GM23338 (cell line): ENCODE data around the gene SCP2. TPM values are rescaled to one million over a fixed set of nuclear protein-coding genes. Genes with fewer than 3 reads are reported as not detected.

Experiments used
- ATAC-seq: fragments of 200-7000 bp; cut with Tn5 transposase; 3 replicates; pipeline ENCODE4 v1.9.1; 2020
- DNase-seq: peaks from one replicate; pipeline ENCODE4 v3.0.0-alpha.2; 2015; ENCODE audit warnings: low spot score
- H2AFZ ChIP-seq: fragments of 200-600 bp; sonication (generic); 2 replicates; pipeline ENCODE4 v1.8.0; 2016; ENCODE audit warnings: antibody characterized with exemption, mild to moderate bottlenecking, moderate library complexity
- H3F3A ChIP-seq: fragments of 200-600 bp; sonication (generic); replicated peaks from 2 replicates; pipeline ENCODE4 v1.8.0; 2017; ENCODE audit warnings: antibody characterized with exemption, mixed run types, low read depth
- H3K27ac ChIP-seq: fragments of 200-600 bp; sonication (generic); 2 replicates; pipeline ENCODE4 v1.6.1; 2016; ENCODE audit warnings: low read depth
- H3K27me3 ChIP-seq: fragments of 200-600 bp; sonication (generic); 2 replicates; pipeline ENCODE4 v1.8.0; 2016; ENCODE audit warnings: mild to moderate bottlenecking, mixed run types, moderate library complexity; ENCODE audit not compliant: insufficient read depth
- H3K36me3 ChIP-seq: fragments of 200-600 bp; sonication (generic); 2 replicates; pipeline ENCODE4 v1.8.0; 2016; ENCODE audit warnings: mild to moderate bottlenecking; ENCODE audit not compliant: insufficient read depth
- H3K4me1 ChIP-seq: fragments of 200-600 bp; sonication (generic); 2 replicates; pipeline ENCODE4 v1.8.0; 2016; ENCODE audit warnings: mild to moderate bottlenecking, moderate library complexity; ENCODE audit not compliant: insufficient read depth
- H3K4me2 ChIP-seq: fragments of 200-600 bp; sonication (generic); 2 replicates; pipeline ENCODE4 v1.7.1; 2017; ENCODE audit warnings: mixed run types
- H3K4me3 ChIP-seq: fragments of 200-600 bp; sonication (generic); 2 replicates; pipeline ENCODE4 v1.6.1; 2016; ENCODE audit warnings: mixed run types
- H3K79me2 ChIP-seq: fragments of 200-600 bp; sonication (generic); replicated peaks from 2 replicates; pipeline ENCODE4 v1.8.0; 2017; ENCODE audit warnings: mild to moderate bottlenecking; ENCODE audit not compliant: insufficient read depth
- H3K9me2 ChIP-seq: fragments of 200-600 bp; sonication (generic); 2 replicates; pipeline ENCODE4 v1.8.0; 2017; ENCODE audit not compliant: insufficient read depth
- H4K20me1 ChIP-seq: fragments of 200-600 bp; sonication (generic); replicated peaks from 2 replicates; pipeline ENCODE4 v1.8.0; 2017; ENCODE audit warnings: mild to moderate bottlenecking; ENCODE audit not compliant: insufficient read depth
- H3K27ac Mint-ChIP-seq: 2 replicates; pipeline ENCODE4 v1.8.0; 2020; ENCODE audit warnings: inconsistent platforms, mild to moderate bottlenecking, moderate library complexity, mixed read lengths
- H3K27me3 Mint-ChIP-seq: 3 replicates; pipeline ENCODE4 v1.8.0; 2022; ENCODE audit warnings: low read depth, mild to moderate bottlenecking, moderate library complexity, mixed read lengths, inconsistent platforms; ENCODE audit not compliant: insufficient read depth, poor library complexity
- H3K36me3 Mint-ChIP-seq: 3 replicates; pipeline ENCODE4 v1.8.0; 2021; ENCODE audit warnings: low read depth, mild to moderate bottlenecking, inconsistent platforms, moderate library complexity, mixed read lengths
- H3K4me1 Mint-ChIP-seq: 3 replicates; pipeline ENCODE4 v1.8.0; 2020; ENCODE audit warnings: mild to moderate bottlenecking, inconsistent platforms, mixed read lengths
- H3K4me3 Mint-ChIP-seq: 3 replicates; pipeline ENCODE4 v1.8.0; 2021; ENCODE audit warnings: moderate library complexity, mild to moderate bottlenecking, inconsistent platforms, mixed read lengths
- H3K9me3 Mint-ChIP-seq: 3 replicates; pipeline ENCODE4 v1.8.0; 2020; ENCODE audit warnings: moderate library complexity, mild to moderate bottlenecking, inconsistent platforms, mixed read lengths
- CREB1 ChIP-seq: fragments of 250-450 bp; sonication (Bioruptor Pico); IDR thresholded peaks from 2 replicates; pipeline ENCODE4 v1.5.0; 2020; ENCODE audit warnings: low read depth, mild to moderate bottlenecking, moderate library complexity
- CTCF ChIP-seq, 2 experiments: fragments of 200-600 bp in 1 of 2; sonication (generic) in 1 of 2; conservative IDR thresholded peaks; 2 replicates each; pipeline versions ENCODE4 v1.5.1 to v1.6.1; 2016 to 2017; ENCODE audit warnings: antibody characterized with exemption in 2 of 2, low read depth in 2 of 2, mild to moderate bottlenecking in 2 of 2, moderate library complexity in 1 of 2
- ETS1 ChIP-seq: IDR thresholded peaks from 2 replicates; pipeline ENCODE4 v1.6.1; 2016; ENCODE audit warnings: antibody characterized with exemption
- EZH2 ChIP-seq: fragments of 200-600 bp; sonication (generic); IDR thresholded peaks from one replicate; pipeline ENCODE4 v1.8.0; 2017; ENCODE audit warnings: antibody characterized with exemption, mild to moderate bottlenecking, low read depth; ENCODE audit not compliant: unreplicated experiment
- JUNB ChIP-seq: IDR thresholded peaks from one replicate; pipeline ENCODE4 v1.6.1; 2016; ENCODE audit warnings: antibody characterized with exemption; ENCODE audit not compliant: unreplicated experiment
- REST ChIP-seq: IDR thresholded peaks from one replicate; pipeline ENCODE4 v1.6.1; 2018; ENCODE audit warnings: antibody characterized with exemption; ENCODE audit not compliant: unreplicated experiment
- STAT1 ChIP-seq: IDR thresholded peaks from one replicate; pipeline ENCODE4 v1.6.1; 2016; ENCODE audit warnings: antibody characterized with exemption; ENCODE audit not compliant: unreplicated experiment
- ZNF114 ChIP-seq: fragments of 250-450 bp; sonication (Bioruptor Pico); IDR thresholded peaks from 2 replicates; pipeline ENCODE4 v1.5.0; 2020; ENCODE audit warnings: mild to moderate bottlenecking, moderate library complexity
- ZNF331 ChIP-seq: fragments of 250-450 bp; sonication (Bioruptor Pico); IDR thresholded peaks from 2 replicates; pipeline ENCODE4 v1.5.0; 2020; ENCODE audit warnings: low read depth, mild to moderate bottlenecking, moderate library complexity
- polyA plus RNA-seq: library from polyadenylated mRNA; unstranded; fragments of >200 nt; fragmentation: Nextera tagmentation; extraction: Ambion mirVana; gene quantifications from 2 replicates; pipeline ENCODE4 v1.2.1, GENCODE V29; 2016
- total RNA-seq: library from RNA; depleted of rRNA; stranded (reverse); fragments of >200 nt; shearing (Covaris generic); gene quantifications from 2 replicates; pipeline ENCODE4 v1.2.3, GENCODE V29; 2014

The SCP2 gene
- total and polyA plus RNA-seq, 2 experiments from 2014 or later: 66.3 to 116 TPM

- Mint-ChIP-seq H3K4me3 (no peak overlapping the region), H3K27ac (no peak overlapping the region), H3K9me3 (no peaks in the 10 kb centered on the region), H3K27me3 (peaks cover 2% of the 10 kb centered on the region), H3K4me1 (no peaks in the 10 kb centered on the region), H3K36me3 (no peaks in the 10 kb centered on the region)
- ATAC-seq: no peak
- no peaks in the 10 kb centered on the region for H3K9me2 ChIP-seq
- H3F3A ChIP-seq: no peaks in the 10 kb centered on the region
- no peak overlapping the region for H3K27ac ChIP-seq
- no peaks in the 10 kb centered on the region for H3K4me1 ChIP-seq
- DNase-seq: no peak
- H3K79me2 ChIP-seq: no peaks in the 10 kb centered on the region
- no peak overlapping the region; the same call in 1 of the 2 replicates for H2AFZ ChIP-seq
- H4K20me1 ChIP-seq: no peaks in the 10 kb centered on the region
- no peak overlapping the region for H3K4me2 ChIP-seq
- no peak overlapping the region for H3K4me3 ChIP-seq
- TF ChIP-seq STAT1: no peak
- H3K36me3 ChIP-seq: no peaks in the 10 kb centered on the region
- no peaks in the 10 kb centered on the region for H3K27me3 ChIP-seq
Observed at GRCh38 chr1:52955129-52955970, 28.3 kb downstream of the SCP2 start.

GRCh38 chr1:52963101-52963500 lies 36.0 kb downstream of the SCP2 start:
- H2AFZ ChIP-seq: no peak overlapping the region
- DNase-seq: no peak
- no peaks in the 10 kb centered on the region for H3K9me2 ChIP-seq
- no peaks in the 10 kb centered on the region for H3F3A ChIP-seq
- no peak for TF ChIP-seq STAT1
- TF ChIP-seq CTCF (conservative IDR thresholded peaks at IDR 0.05; ENCODE audit: low read depth in 2 of 2): no peak
- no peak for TF ChIP-seq REST
- TF ChIP-seq ZNF331 (CRISPR knock-in tag): no peak
- no peak for TF ChIP-seq ETS1
- TF ChIP-seq CREB1: no peak
- no peak for TF ChIP-seq JUNB
- no peak for TF ChIP-seq EZH2
- no peak for TF ChIP-seq ZNF114
- Mint-ChIP-seq H3K9me3 (no peaks in the 10 kb centered on the region), H3K4me3 (no peak overlapping the region), H3K36me3 (no peaks in the 10 kb centered on the region), H3K4me1 (no peaks in the 10 kb centered on the region), H3K27ac (no peak overlapping the region), H3K27me3 (peaks cover 1% of the 10 kb centered on the region)
- ATAC-seq: no peak
- H3K4me3 ChIP-seq: no peak overlapping the region
- no peak overlapping the region for H3K4me2 ChIP-seq
- no peaks in the 10 kb centered on the region for H3K79me2 ChIP-seq
- H3K27ac ChIP-seq: no peak overlapping the region
- no peaks in the 10 kb centered on the region for H3K27me3 ChIP-seq
- H4K20me1 ChIP-seq: no peaks in the 10 kb centered on the region
- H3K36me3 ChIP-seq: no peaks in the 10 kb centered on the region
- H3K4me1 ChIP-seq: no peaks in the 10 kb centered on the region
